Rectal smooth muscle tissue (tissue), 1 donor: Measurements from ENCODE around the gene CD96.

Experiments
- H3K27ac ChIP-seq: one replicate; pipeline ENCODE4 v1.7.0; 2013; ENCODE audit warnings: low read depth, low read length, inconsistent platforms
- H3K27me3 ChIP-seq: one replicate; pipeline ENCODE4 v1.7.0; 2013; ENCODE audit warnings: low read length; ENCODE audit not compliant: control insufficient read depth, insufficient read depth
- H3K36me3 ChIP-seq: one replicate; pipeline ENCODE4 v1.7.0; 2013; ENCODE audit warnings: low read length; ENCODE audit not compliant: control insufficient read depth, insufficient read depth
- H3K4me1 ChIP-seq: one replicate; pipeline ENCODE4 v1.7.0; 2013; ENCODE audit warnings: low read length; ENCODE audit not compliant: control insufficient read depth, insufficient read depth
- H3K4me3 ChIP-seq: one replicate; pipeline ENCODE4 v1.7.0; 2013; ENCODE audit warnings: low read length
- H3K9ac ChIP-seq: one replicate; pipeline ENCODE4 v1.7.0; 2013; ENCODE audit warnings: low read length

CD96 gene

DNA sequence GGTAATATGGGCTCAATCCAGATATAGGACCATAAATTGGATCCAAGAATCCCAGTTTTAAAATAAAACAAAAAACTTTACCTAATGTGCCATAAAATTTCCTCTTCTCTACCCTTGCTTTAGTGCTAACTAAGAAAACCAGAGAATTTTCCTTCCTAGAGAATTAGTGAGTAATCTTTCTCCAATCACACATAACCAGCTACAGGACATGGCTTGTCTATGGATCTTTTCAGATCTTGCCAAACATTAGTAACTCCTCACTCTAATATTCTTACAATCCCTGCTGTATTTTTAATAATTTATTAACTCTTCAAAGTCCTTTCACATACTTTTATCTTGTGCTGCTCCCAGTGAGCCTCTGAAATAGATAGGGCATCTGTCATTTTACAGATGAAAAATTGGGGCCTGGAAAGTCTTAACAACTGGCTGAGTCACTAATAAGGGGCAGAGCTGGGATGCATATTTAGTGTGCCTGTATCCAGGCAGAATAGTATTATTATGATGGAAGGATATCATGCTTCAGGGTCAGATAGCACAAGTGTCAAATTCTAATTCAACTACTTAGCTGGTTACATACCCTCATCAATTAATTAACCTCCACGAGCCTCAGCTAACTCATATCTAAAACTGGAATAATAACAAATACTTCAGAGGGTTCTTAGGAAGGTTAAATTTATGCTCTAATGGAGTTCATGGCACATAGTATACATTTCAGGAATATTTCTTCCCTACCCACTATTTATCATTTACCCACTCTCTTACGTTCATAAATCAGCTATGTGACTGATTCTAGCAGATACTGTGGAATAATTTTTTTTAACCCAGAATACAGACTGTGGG is 47.5 kb downstream of the CD96 start:
- Histone ChIP-seq H3K36me3 (no peaks in the 10 kb centered on the region), H3K27ac (no peak overlapping the region), H3K27me3 (no peaks in the 10 kb centered on the region), H3K4me3 (no peak overlapping the region), H3K9ac (no peak overlapping the region), H3K4me1 (no peaks in the 10 kb centered on the region)

DNA sequence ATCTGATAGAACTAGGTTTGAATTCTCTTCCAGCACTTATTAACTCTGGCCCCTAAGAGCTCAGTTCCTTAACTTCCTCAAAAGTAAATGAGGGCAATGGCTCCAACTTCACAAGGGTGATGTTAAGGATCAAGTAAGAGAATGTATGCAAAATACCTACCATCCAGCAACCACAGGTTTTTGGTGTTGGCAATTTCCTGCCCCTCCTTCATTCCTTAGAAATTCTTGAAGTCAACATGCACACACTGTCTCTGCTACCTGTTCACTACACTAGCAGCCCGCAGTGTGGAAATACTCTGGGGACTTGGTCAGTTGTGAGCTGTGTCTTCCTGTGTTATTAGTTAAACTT is 48.1 kb downstream of the CD96 start:
- H3K27me3 ChIP-seq: no peaks in the 10 kb centered on the region
- H3K27ac ChIP-seq: no peak overlapping the region
- no peak overlapping the region for H3K9ac ChIP-seq
- no peaks in the 10 kb centered on the region for H3K4me1 ChIP-seq
- no peak overlapping the region for H3K4me3 ChIP-seq
- no peaks in the 10 kb centered on the region for H3K36me3 ChIP-seq

DNA sequence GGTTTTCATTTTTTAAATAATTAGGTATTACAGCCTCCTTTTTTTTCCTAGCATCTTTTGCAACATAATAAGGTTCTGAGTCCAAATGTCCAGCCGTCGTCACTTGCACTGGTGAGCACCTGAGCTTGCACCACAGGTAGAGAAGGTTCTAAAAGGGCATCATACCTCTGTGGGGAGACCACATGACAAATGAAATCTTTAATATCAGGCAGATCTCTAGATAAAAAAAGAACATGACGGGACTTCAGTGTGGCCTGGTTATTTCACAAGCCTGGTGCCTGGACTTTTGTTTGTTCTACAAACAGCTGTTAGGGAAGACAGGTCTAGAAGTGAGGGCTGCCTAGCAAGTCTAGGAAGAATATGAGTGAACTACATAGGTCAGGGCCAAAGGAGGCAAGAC is 49.6 kb downstream of the CD96 start:
- H3K9ac ChIP-seq: no peak overlapping the region

DNA sequence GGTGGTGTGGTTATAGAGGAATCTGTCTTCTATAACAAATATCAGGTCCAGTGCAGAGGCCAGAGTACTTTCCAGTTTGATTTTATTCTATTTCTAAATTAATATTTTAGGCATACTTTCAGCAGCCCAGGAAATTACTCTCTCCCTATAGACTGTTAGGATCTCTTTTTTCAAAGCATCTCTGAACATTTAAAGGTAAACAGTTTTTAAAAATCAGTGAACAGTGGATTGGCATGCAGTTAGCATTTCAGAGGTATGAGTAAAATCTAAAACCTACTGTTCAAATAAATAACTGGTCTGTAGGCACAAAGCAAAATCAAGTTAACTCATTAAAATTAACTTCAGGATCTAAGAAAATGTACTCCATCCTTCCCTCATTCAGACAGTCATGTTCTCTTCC is 50.1 kb downstream of the CD96 start:
- Histone ChIP-seq H3K27me3 (no peaks in the 10 kb centered on the region), H3K27ac (no peak overlapping the region), H3K4me1 (no peaks in the 10 kb centered on the region), H3K9ac (no peak overlapping the region), H3K4me3 (no peak overlapping the region), H3K36me3 (no peaks in the 10 kb centered on the region)

More for the DNA sequence above, 49.6 kb downstream of the CD96 start:
- H3K27me3 ChIP-seq: no peaks in the 10 kb centered on the region
- H3K36me3 ChIP-seq: no peaks in the 10 kb centered on the region
- no peaks in the 10 kb centered on the region for H3K4me1 ChIP-seq
- H3K4me3 ChIP-seq: no peak overlapping the region
- H3K27ac ChIP-seq: no peak overlapping the region

DNA sequence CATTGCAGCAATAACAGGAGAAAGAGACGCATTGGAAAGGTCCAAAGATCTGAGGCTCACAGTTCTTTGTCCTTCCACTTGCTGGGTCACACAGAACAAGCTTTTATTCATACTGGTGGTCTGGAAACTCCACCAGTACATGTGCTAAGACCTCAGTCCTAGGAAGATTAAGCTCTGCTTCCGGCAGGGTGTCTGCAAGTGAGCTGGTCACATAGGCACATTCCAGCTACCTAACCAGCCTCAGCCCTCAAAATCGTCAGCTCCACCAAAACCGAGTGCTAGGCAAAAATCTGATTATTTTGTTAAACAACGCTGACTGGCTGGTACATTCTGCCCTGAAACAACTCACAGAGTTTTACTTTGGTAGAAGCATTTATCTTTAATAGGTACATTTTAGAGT is 50.9 kb downstream of the CD96 start:
- Histone ChIP-seq H3K4me3 (no peak overlapping the region), H3K4me1 (no peaks in the 10 kb centered on the region)

DNA sequence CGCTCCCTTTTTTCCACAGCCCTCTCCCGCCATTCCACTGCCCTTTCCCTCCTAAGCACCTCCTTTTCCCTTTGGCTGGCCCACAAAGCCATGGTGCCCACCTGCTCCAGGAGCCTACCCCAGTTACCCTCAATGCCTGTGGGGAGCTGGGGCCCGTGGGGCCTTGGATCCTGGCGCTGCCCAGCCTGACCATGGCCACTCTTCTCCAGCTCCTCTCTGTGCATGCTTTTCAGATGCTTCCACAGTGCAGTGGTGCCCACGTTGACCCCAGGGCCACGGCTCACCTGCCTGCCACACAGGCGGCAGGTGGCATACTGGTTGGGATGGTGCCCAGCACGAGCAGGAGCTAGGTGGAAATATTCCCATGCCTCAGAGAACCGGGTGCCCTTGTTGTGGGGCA is 51.7 kb downstream of the CD96 start:
- Histone ChIP-seq H3K4me3 (no peak overlapping the region), H3K9ac (no peak overlapping the region), H3K4me1 (no peaks in the 10 kb centered on the region), H3K27ac (no peak overlapping the region), H3K27me3 (no peaks in the 10 kb centered on the region), H3K36me3 (no peaks in the 10 kb centered on the region)

More for the DNA sequence above, 50.9 kb downstream of the CD96 start:
- Histone ChIP-seq H3K27ac (no peak overlapping the region), H3K9ac (no peak overlapping the region), H3K36me3 (no peaks in the 10 kb centered on the region), H3K27me3 (no peaks in the 10 kb centered on the region)

DNA sequence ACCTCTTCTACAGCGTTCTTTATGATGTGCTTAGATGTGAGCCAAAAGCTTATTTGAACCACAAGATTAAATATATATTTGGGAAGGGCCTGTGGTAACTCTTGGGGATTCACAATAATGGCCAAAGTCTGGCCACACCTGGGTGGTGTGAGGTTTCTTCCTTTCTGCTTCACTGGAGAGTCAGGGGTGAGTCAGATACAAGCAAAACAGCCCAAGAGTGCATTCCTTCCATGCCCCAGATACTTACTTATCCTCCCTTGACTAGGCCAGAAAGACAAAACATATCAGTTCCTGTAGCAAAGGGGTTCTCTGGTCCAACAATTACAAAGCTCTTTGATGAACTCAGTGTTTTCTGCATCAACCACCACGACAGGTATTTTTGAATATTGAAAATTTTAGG is 52.2 kb downstream of the CD96 start:
- Histone ChIP-seq H3K27ac (no peak overlapping the region), H3K36me3 (no peaks in the 10 kb centered on the region), H3K27me3 (no peaks in the 10 kb centered on the region), H3K4me3 (no peak overlapping the region), H3K4me1 (no peaks in the 10 kb centered on the region), H3K9ac (no peak overlapping the region)

DNA sequence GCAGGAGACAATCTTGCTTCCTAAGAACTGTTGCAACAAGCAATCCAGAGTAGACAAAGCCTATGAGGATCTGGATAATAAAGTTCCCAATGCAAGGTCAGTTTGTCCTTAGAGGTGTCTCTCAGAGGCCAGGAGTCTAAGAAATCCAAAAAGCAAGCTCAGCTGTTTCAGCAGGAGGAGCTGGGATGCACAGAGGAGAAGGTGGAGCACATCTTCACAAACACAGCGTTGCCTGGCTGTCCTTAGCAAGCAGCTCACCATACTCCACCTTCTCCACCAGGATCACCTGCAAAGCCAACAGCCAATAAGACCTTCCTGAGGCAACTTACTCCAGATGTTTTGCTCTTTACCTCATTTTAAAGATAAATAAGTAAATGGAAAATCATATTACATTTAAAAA is 52.8 kb downstream of the CD96 start:
- no peaks in the 10 kb centered on the region for H3K4me1 ChIP-seq
- H3K9ac ChIP-seq: no peak overlapping the region
- H3K27ac ChIP-seq: no peak overlapping the region
- no peaks in the 10 kb centered on the region for H3K36me3 ChIP-seq
- H3K4me3 ChIP-seq: no peak overlapping the region
- H3K27me3 ChIP-seq: no peaks in the 10 kb centered on the region

DNA sequence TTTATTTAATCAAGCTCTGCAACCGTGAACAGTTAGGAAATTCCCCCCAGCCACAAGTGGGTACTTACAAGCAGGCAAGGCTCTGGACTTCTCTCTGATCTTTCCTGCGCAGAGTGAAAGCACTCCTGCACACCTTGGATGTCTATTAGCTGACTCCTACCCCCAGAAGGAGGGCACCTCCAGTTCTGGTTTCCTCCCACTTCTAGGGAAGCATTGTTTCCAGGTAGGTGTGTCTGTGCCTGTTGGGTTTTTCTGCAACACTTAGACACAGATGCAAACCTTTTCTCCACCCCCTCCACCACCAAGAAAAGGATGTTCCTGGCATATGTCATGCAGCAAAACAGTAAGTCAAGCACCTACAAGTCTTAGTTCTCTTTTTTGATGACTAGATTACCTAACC is 53.2 kb downstream of the CD96 start, which contains the start of gene ZBED2:
ZBED2 (minus strand) TSS at position 115 of the 400 bp plus-strand sequence. CDS start 1,145 bp downstream, outside the sequence.
- no peak within 1 kb of the TSS for H3K27ac ChIP-seq
- H3K4me3 ChIP-seq: no peak within 1 kb of the TSS
- no peaks in the 10 kb centered on the region for H3K4me1 ChIP-seq

DNA sequence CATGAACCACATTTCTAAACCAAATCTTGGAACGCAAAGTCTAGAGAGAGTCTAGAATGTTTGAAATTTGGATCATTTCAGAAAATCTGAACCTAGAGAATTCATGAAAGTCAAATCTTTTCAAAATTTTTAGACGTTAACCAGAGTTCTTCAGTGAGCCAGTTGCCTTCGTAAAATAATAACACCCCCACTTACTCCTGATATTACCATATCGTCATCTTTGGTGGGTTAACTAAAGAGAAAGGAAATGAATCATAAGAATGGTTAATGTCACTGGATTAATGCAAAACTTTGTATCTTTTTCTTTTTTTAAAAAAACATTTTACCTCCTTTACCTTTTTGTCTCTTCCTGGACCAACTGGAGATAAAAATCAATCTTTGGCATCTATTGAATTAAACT is 54.3 kb downstream of the CD96 start:
- Histone ChIP-seq H3K4me1 (no peaks in the 10 kb centered on the region), H3K36me3 (no peaks in the 10 kb centered on the region), H3K9ac (no peak overlapping the region), H3K27ac (no peak overlapping the region), H3K27me3 (no peaks in the 10 kb centered on the region), H3K4me3 (no peak overlapping the region)

More for the DNA sequence above, 53.2 kb downstream of the CD96 start, which contains the start of gene ZBED2:
- Histone ChIP-seq H3K36me3 (no peaks in the 10 kb centered on the region), H3K9ac (no peak within 1 kb of the TSS), H3K27me3 (no peaks in the 10 kb centered on the region)

DNA sequence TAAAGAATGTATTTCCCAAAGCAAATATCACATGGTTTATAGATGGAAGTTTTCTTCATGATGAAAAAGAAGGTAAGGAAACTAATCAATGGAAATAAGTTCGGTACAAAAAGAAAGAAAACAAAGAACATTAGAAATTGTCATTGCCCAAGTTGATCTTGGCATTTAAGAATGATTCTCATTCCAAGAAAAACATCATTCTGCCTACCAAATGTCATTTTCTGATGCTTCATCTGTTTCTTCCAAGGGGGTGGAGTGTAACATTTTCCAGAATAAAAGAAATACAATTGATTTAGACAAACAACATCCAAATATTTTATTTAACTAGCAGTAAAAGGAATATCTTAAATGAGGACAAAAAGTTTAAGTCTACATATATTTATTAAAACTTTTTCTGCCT is 56.1 kb downstream of the CD96 start:
- Histone ChIP-seq H3K9ac (no peak overlapping the region), H3K27ac (no peak overlapping the region)

DNA sequence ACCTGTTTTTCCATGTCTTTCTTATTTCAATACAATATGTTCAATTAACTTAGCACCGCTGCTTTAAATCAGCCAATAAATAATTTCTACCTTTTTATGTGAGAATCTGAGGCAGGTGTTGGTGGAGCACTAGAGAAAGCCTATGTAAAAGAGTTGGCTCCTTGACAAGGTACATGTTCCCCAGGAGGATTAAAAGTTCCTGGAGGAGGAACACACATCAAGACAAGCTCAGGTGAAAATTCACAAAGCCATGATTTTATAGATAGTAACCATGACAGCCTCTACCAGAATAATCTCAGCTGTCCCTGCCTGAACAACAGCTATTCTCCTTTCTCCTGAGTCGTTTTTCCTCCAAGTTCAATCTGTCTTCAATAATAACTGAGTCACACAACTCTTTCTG is 56.6 kb downstream of the CD96 start:
- Histone ChIP-seq H3K27me3 (no peaks in the 10 kb centered on the region), H3K4me1 (no peaks in the 10 kb centered on the region), H3K4me3 (no peak overlapping the region), H3K9ac (no peak overlapping the region), H3K27ac (no peak overlapping the region), H3K36me3 (no peaks in the 10 kb centered on the region)

More for the DNA sequence above, 56.1 kb downstream of the CD96 start:
- Histone ChIP-seq H3K36me3 (no peaks in the 10 kb centered on the region), H3K27me3 (no peaks in the 10 kb centered on the region), H3K4me3 (no peak overlapping the region), H3K4me1 (no peaks in the 10 kb centered on the region)

DNA sequence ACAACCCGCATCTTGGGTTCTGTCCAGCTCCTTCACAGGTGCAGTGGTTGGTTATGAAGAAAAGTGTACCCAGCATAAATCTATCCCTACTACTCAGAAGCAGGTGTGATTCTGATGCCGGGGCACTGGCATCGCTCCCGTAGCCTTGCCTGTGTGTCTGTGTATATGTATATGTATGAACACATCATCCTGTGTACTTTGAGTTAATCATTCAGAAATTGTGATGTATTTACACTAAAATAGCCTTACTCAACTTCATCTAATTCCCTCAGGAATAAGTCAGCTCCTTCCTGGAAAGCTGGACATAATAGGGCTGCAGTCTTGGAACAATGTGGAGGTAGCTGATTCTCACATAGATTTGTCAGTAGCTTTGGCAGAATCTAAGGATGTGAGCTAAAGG is 59.8 kb downstream of the CD96 start:
- Histone ChIP-seq H3K27ac (no peak overlapping the region), H3K9ac (no peak overlapping the region), H3K4me3 (no peak overlapping the region), H3K4me1 (no peaks in the 10 kb centered on the region), H3K36me3 (no peaks in the 10 kb centered on the region), H3K27me3 (no peaks in the 10 kb centered on the region)
